ENCODE data around the gene GTF3C1. TPM values are rescaled to one million over a fixed set of nuclear protein-coding genes. Genes with fewer than 3 reads are reported as not detected.

GTF3C1 gene
- total RNA-seq, 1 donor from 2014 or later = 62.2 TPM

DNA sequence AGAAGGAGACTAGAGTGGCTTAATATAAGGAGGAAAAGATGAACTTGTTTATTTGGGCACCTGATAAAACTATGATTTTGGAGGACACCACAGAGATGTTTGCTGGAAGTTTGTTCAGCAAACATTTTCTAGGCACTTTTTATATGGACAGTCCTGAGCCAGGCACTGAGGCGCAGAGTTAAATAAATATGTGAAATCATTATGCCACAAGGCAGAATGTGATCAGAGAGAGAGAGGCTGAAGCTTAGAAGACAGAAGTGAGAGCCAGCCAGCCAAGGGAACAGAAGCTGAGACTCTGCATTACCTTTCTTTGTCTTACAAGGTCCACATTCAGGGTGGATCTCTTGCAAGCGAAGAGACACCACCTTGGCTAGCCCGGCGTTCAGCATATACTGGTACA, 21.4 kb downstream of the GTF3C1 start:
- Mint-ChIP-seq H3K36me3 (ENCODE audit: low read depth) (peaks cover 55% of the 10 kb centered on the region), H3K27ac (no peak overlapping the region)
- intact Hi-C loops (cut with micrococcal nuclease) = no loop called here

GRCh38 chr16:27526180-27526579, 23.5 kb downstream of the GTF3C1 start:
- H3K4me3 Mint-ChIP-seq (ENCODE audit: low read depth) = no peak overlapping the region
- H3K27ac Mint-ChIP-seq = no peak overlapping the region
- no peaks in the 10 kb centered on the region for H3K4me1 Mint-ChIP-seq (ENCODE audit: low read depth)
- intact Hi-C loops (cut with micrococcal nuclease) = no loop called here
- no peaks in the 10 kb centered on the region for H3K9me3 Mint-ChIP-seq
- no peak for DNase-seq (ENCODE audit: low spot score)
- peaks cover 46% of the 10 kb centered on the region for H3K36me3 Mint-ChIP-seq (ENCODE audit: low read depth)
- H3K27me3 Mint-ChIP-seq (ENCODE audit: low read depth) = no peaks in the 10 kb centered on the region

More for the DNA sequence above, 21.4 kb downstream of the GTF3C1 start:
- Mint-ChIP-seq H3K9me3 (no peaks in the 10 kb centered on the region), H3K4me1 (ENCODE audit: low read depth) (peaks cover 6% of the 10 kb centered on the region), H3K27me3 (ENCODE audit: low read depth) (no peaks in the 10 kb centered on the region), H3K4me3 (ENCODE audit: low read depth) (no peak overlapping the region)
- no peak for DNase-seq (ENCODE audit: low spot score)

DNA sequence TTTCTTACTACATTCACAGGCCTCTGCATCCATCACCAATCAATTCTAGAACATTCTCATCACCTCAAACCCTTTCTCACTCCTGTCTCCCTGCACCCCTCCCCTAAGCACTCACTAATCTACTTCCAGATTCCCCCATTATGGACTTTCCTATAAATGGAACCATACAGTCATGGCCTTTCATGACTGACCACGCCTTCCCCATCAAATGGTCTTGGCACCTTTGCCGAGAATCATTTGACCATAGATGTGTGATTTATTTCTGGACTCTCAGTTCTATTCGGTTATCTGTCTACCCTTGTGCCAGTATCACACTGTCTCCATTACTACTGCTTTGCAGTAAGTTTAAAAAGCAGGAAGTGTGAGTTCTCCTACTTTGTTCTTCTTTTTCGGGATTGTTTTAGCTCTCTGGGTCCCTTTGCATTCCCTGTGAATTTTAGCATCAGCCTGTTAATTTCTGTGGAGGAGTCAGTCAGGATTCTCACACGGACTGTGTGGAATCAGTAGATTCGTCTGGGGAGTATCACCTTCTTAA, 27.5 kb downstream of the GTF3C1 start:
- H3K4me1 Mint-ChIP-seq (ENCODE audit: low read depth) = no peaks in the 10 kb centered on the region
- intact Hi-C loops (cut with micrococcal nuclease) = no loop called here
- H3K27me3 Mint-ChIP-seq (ENCODE audit: low read depth) = no peaks in the 10 kb centered on the region
- peaks cover 28% of the 10 kb centered on the region for H3K36me3 Mint-ChIP-seq (ENCODE audit: low read depth)
- DNase-seq (ENCODE audit: low spot score) = no peak
- H3K4me3 Mint-ChIP-seq (ENCODE audit: low read depth) = no peak overlapping the region
- H3K27ac Mint-ChIP-seq = no peak overlapping the region
- no peaks in the 10 kb centered on the region for H3K9me3 Mint-ChIP-seq

- Mint-ChIP-seq H3K27ac (no peak overlapping the region), H3K4me1 (ENCODE audit: low read depth) (no peaks in the 10 kb centered on the region), H3K27me3 (ENCODE audit: low read depth) (no peaks in the 10 kb centered on the region), H3K4me3 (ENCODE audit: low read depth) (no peak overlapping the region), H3K36me3 (ENCODE audit: low read depth) (peaks cover 20% of the 10 kb centered on the region), H3K9me3 (no peaks in the 10 kb centered on the region)
- no peak for DNase-seq (ENCODE audit: low spot score)
- intact Hi-C loops (cut with micrococcal nuclease) = no loop called here
These were observed 28.6 kb downstream of the GTF3C1 start for GRCh38 chr16:27520982-27521673.

DNA sequence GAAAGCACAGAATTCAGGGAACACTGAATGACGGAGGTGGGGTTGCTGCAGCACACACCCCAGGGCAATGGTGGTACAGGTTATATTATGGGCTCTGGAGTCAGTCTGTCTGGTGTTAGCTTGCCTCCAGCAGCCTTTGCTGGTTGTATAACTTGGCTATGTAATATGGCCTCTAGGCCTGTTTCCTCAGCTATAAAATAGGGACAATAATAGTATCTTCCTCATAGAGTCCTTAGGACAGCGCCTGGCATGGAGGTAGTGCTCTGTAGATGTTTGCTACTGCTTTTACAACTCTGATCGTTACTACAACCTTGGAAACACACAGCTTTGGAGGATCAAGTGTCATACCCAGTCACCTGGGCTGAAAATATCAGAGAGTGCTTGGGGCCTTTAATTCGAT, 31.5 kb downstream of the GTF3C1 start:
- H3K9me3 Mint-ChIP-seq = no peaks in the 10 kb centered on the region
- no peak overlapping the region for H3K4me3 Mint-ChIP-seq (ENCODE audit: low read depth)
- H3K36me3 Mint-ChIP-seq (ENCODE audit: low read depth) = peaks cover 23% of the 10 kb centered on the region
- no peaks in the 10 kb centered on the region for H3K27me3 Mint-ChIP-seq (ENCODE audit: low read depth)
- no peaks in the 10 kb centered on the region for H3K4me1 Mint-ChIP-seq (ENCODE audit: low read depth)
- intact Hi-C loops (cut with micrococcal nuclease) = no loop called here
- DNase-seq (ENCODE audit: low spot score) = no peak
- H3K27ac Mint-ChIP-seq = no peak overlapping the region

DNA sequence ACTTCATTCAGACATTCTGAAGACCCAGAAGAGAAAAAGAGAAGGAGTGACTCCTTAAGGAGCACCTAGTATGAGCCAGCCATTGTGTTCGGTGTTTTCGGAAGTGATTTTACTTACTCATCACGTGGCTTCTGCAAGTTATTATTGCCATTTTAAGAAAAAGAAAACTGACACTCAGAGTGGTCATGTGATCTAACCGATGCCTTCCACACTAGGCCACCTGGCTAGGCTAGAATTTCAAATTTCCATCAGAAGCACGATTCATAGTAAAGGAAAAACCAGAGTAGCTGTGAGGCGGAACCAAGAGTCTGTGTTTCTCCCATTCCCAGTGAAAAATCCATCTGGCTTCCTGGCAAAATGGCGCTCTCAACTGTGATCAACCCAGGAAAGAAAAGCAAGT, 32.0 kb downstream of the GTF3C1 start:
- H3K27ac Mint-ChIP-seq = no peak overlapping the region
- intact Hi-C loops (cut with micrococcal nuclease) = no loop called here
- H3K36me3 Mint-ChIP-seq (ENCODE audit: low read depth) = peaks cover 19% of the 10 kb centered on the region
- H3K27me3 Mint-ChIP-seq (ENCODE audit: low read depth) = no peaks in the 10 kb centered on the region
- H3K9me3 Mint-ChIP-seq = no peaks in the 10 kb centered on the region
- H3K4me1 Mint-ChIP-seq (ENCODE audit: low read depth) = no peaks in the 10 kb centered on the region
- no peak overlapping the region for H3K4me3 Mint-ChIP-seq (ENCODE audit: low read depth)
- DNase-seq (ENCODE audit: low spot score) = no peak

- Mint-ChIP-seq H3K9me3 (no peaks in the 10 kb centered on the region), H3K27me3 (ENCODE audit: low read depth) (no peaks in the 10 kb centered on the region), H3K4me3 (ENCODE audit: low read depth) (no peak overlapping the region), H3K4me1 (ENCODE audit: low read depth) (no peaks in the 10 kb centered on the region), H3K36me3 (ENCODE audit: low read depth) (peaks cover 18% of the 10 kb centered on the region), H3K27ac (no peak overlapping the region)
- DNase-seq (ENCODE audit: low spot score) = no peak
- intact Hi-C loops (cut with micrococcal nuclease) = no loop called here
These were observed 33.3 kb downstream of the GTF3C1 start for GRCh38 chr16:27516365-27516764.

GRCh38 chr16:27515874-27516353, 33.8 kb downstream of the GTF3C1 start:
- Mint-ChIP-seq H3K9me3 (no peaks in the 10 kb centered on the region), H3K27me3 (ENCODE audit: low read depth) (no peaks in the 10 kb centered on the region), H3K36me3 (ENCODE audit: low read depth) (peaks cover 20% of the 10 kb centered on the region), H3K27ac (no peak overlapping the region), H3K4me1 (ENCODE audit: low read depth) (no peaks in the 10 kb centered on the region), H3K4me3 (ENCODE audit: low read depth) (no peak overlapping the region)
- intact Hi-C loops (cut with micrococcal nuclease) = no loop called here
- no peak for DNase-seq (ENCODE audit: low spot score)

- H3K36me3 Mint-ChIP-seq (ENCODE audit: low read depth) = peaks cover 25% of the 10 kb centered on the region
- H3K27me3 Mint-ChIP-seq (ENCODE audit: low read depth) = no peaks in the 10 kb centered on the region
- intact Hi-C loops (cut with micrococcal nuclease) = no loop called here
- DNase-seq (ENCODE audit: low spot score) = no peak
- no peaks in the 10 kb centered on the region for H3K9me3 Mint-ChIP-seq
- H3K27ac Mint-ChIP-seq = no peak overlapping the region
- no peak overlapping the region for H3K4me3 Mint-ChIP-seq (ENCODE audit: low read depth)
- no peaks in the 10 kb centered on the region for H3K4me1 Mint-ChIP-seq (ENCODE audit: low read depth)
These were observed 34.9 kb downstream of the GTF3C1 start for GRCh38 chr16:27514806-27515205.

- DNase-seq (ENCODE audit: low spot score) = no peak
- peaks cover 36% of the 10 kb centered on the region for H3K36me3 Mint-ChIP-seq (ENCODE audit: low read depth)
- no peaks in the 10 kb centered on the region for H3K9me3 Mint-ChIP-seq
- no peaks in the 10 kb centered on the region for H3K27me3 Mint-ChIP-seq (ENCODE audit: low read depth)
- no peak overlapping the region for H3K27ac Mint-ChIP-seq
- H3K4me3 Mint-ChIP-seq (ENCODE audit: low read depth) = no peak overlapping the region
- no peaks in the 10 kb centered on the region for H3K4me1 Mint-ChIP-seq (ENCODE audit: low read depth)
- intact Hi-C loops (cut with micrococcal nuclease) = no loop called here
These were observed 37.9 kb downstream of the GTF3C1 start for GRCh38 chr16:27511657-27512448.

GRCh38 chr16:27508476-27508875, 41.2 kb downstream of the GTF3C1 start:
- Mint-ChIP-seq H3K9me3 (no peaks in the 10 kb centered on the region), H3K27me3 (ENCODE audit: low read depth) (no peaks in the 10 kb centered on the region), H3K36me3 (ENCODE audit: low read depth) (peaks cover 51% of the 10 kb centered on the region), H3K4me3 (ENCODE audit: low read depth) (no peak overlapping the region), H3K27ac (no peak overlapping the region), H3K4me1 (ENCODE audit: low read depth) (no peaks in the 10 kb centered on the region)
- intact Hi-C loops (cut with micrococcal nuclease) = no loop called here
- DNase-seq (ENCODE audit: low spot score) = no peak

DNA sequence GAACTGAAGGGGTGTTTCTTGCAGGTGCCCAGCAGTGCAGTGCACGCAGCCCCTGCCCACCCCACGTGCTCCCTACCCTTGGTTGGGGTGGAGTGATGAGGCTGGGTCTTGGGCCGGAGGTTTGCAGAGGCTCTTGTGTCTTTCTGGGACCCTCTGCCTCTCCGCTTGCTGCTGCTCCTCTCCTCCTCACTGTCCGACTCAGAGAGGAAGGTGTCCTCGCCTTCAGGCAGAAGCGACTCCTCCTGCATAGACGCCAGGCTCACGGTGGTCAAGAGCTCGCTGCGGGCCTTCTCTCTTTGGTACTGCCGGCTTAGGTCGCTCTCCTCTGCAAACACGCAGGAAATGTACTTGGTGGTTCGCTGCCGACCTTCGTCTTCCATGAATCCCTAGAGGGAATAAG, 42.9 kb downstream of the GTF3C1 start:
- H3K27ac Mint-ChIP-seq = no peak overlapping the region
- H3K36me3 Mint-ChIP-seq (ENCODE audit: low read depth) = peaks cover 60% of the 10 kb centered on the region
- no peak for DNase-seq (ENCODE audit: low spot score)
- no peaks in the 10 kb centered on the region for H3K9me3 Mint-ChIP-seq
- no peak overlapping the region for H3K4me3 Mint-ChIP-seq (ENCODE audit: low read depth)
- no peaks in the 10 kb centered on the region for H3K4me1 Mint-ChIP-seq (ENCODE audit: low read depth)
- intact Hi-C loops (cut with micrococcal nuclease) = no loop called here
- H3K27me3 Mint-ChIP-seq (ENCODE audit: low read depth) = no peaks in the 10 kb centered on the region

All from activated T-helper 2 cell treated with anti-CD3 and anti-CD28 coated beads, Interferon-gamma antibody, Interleukin-2, Interleukin-4, amounts not matched to agents 10 μg/mL and 5 μg/mL and 100 μg/mL, durations not matched to agents 14 hours and 24 hours and 36 hours (primary cell).